Trophoblast cell (in vitro differentiated cells and primary cell): ENCODE results near the gene DPEP2NB.

Source experiments
- DNase-seq, 2 donors: peaks; one replicate each; pipeline ENCODE4 v3.0.0-alpha.2; 2016
- H2AFZ ChIP-seq: 2 replicates; pipeline ENCODE4 v1.6.1; 2013; ENCODE audit warnings: low read length, moderate library complexity, mild to moderate bottlenecking; ENCODE audit not compliant: insufficient read depth, poor library complexity
- H2AK5ac ChIP-seq: 2 replicates; pipeline ENCODE4 v1.6.1; 2013; ENCODE audit warnings: mild to moderate bottlenecking, low read length
- H2BK120ac ChIP-seq: 2 replicates; pipeline ENCODE4 v1.6.1; 2013; ENCODE audit warnings: low read length, mild to moderate bottlenecking, moderate library complexity; ENCODE audit not compliant: insufficient read depth, poor library complexity
- H2BK12ac ChIP-seq: 2 replicates; pipeline ENCODE4 v1.6.1; 2013; ENCODE audit warnings: mild to moderate bottlenecking, low read length, moderate library complexity
- H2BK5ac ChIP-seq: 2 replicates; pipeline ENCODE4 v1.6.1; 2013; ENCODE audit warnings: low read length, low read depth, moderate library complexity, mild to moderate bottlenecking; ENCODE audit not compliant: poor library complexity
- H3K14ac ChIP-seq: 2 replicates; pipeline ENCODE4 v1.6.1; 2013; ENCODE audit warnings: mild to moderate bottlenecking, low read length
- H3K18ac ChIP-seq: 2 replicates; pipeline ENCODE4 v1.6.1; 2013; ENCODE audit warnings: mild to moderate bottlenecking, low read length
- H3K23ac ChIP-seq: 2 replicates; pipeline ENCODE4 v1.6.1; 2013; ENCODE audit warnings: low read length
- H3K27ac ChIP-seq: 2 replicates; pipeline ENCODE4 v1.5.1; 2013; ENCODE audit warnings: low read depth, mild to moderate bottlenecking, inconsistent platforms, low read length, moderate library complexity
- H3K27me3 ChIP-seq: 2 replicates; pipeline ENCODE4 v1.6.1; 2013; ENCODE audit warnings: inconsistent platforms, mild to moderate bottlenecking, low read length, moderate library complexity; ENCODE audit not compliant: insufficient read depth
- H3K36me3 ChIP-seq, 2 experiments: 1 replicate in 1 of 2; 2 replicates in 1 of 2; pipeline ENCODE4 v1.6.1; 2013; ENCODE audit warnings: low read length in 2 of 2, mild to moderate bottlenecking in 2 of 2, moderate library complexity in 1 of 2; ENCODE audit not compliant: insufficient read depth in 2 of 2, control insufficient read depth in 1 of 2
- H3K4ac ChIP-seq: 2 replicates; pipeline ENCODE4 v1.6.1; 2013; ENCODE audit warnings: low read depth, mild to moderate bottlenecking, low read length, moderate library complexity
- H3K4me1 ChIP-seq, 2 experiments: 1 replicate in 1 of 2; 2 replicates in 1 of 2; pipeline ENCODE4 v1.6.1; 2013; ENCODE audit warnings: low read length in 2 of 2, mild to moderate bottlenecking in 2 of 2, moderate library complexity in 1 of 2; ENCODE audit not compliant: insufficient read depth in 2 of 2, control insufficient read depth in 1 of 2
- H3K4me2 ChIP-seq: 2 replicates; pipeline ENCODE4 v1.6.1; 2013; ENCODE audit warnings: inconsistent platforms, mild to moderate bottlenecking, low read length, moderate library complexity
- H3K4me3 ChIP-seq: 2 replicates; pipeline ENCODE4 v1.5.1; 2013; ENCODE audit warnings: mild to moderate bottlenecking, low read depth, low read length, inconsistent platforms
- H3K79me1 ChIP-seq: one replicate; pipeline ENCODE4 v1.6.1; 2013; ENCODE audit warnings: low read length
- H3K79me2 ChIP-seq: 2 replicates; pipeline ENCODE4 v1.6.1; 2013; ENCODE audit warnings: low read length, mild to moderate bottlenecking; ENCODE audit not compliant: control insufficient read depth, insufficient read depth, poor library complexity
- H3K9ac ChIP-seq: 2 replicates; pipeline ENCODE4 v1.6.1; 2013; ENCODE audit warnings: mild to moderate bottlenecking, low read length
- H3K9me3 ChIP-seq: 2 replicates; pipeline ENCODE4 v1.6.1; 2013; ENCODE audit warnings: low read depth, mild to moderate bottlenecking, control low read depth, inconsistent platforms, low read length; ENCODE audit not compliant: insufficient read depth
- H4K12ac ChIP-seq: 2 replicates; pipeline ENCODE4 v1.6.1; 2013; ENCODE audit warnings: low read depth, mild to moderate bottlenecking, low read length, moderate library complexity
- H4K8ac ChIP-seq: 2 replicates; pipeline ENCODE4 v1.6.1; 2013; ENCODE audit warnings: low read depth, mild to moderate bottlenecking, low read length, moderate library complexity
- H4K91ac ChIP-seq: one replicate; pipeline ENCODE4 v1.6.1; 2013; ENCODE audit warnings: low read depth, mild to moderate bottlenecking, low read length, moderate library complexity
- WGBS: extraction: QIAGEN DNeasy Blood & Tissue Kit; methylation state at CpG from one replicate; pipeline ENCODE4 v1.1.7; 2013; ENCODE audit warnings: missing lambda C conversion rate; ENCODE audit not compliant: insufficient read length, insufficient coverage; ENCODE audit errors: extremely low coverage; 5-methylcytosine and 5-hydroxymethylcytosine counted together

Gene DPEP2NB

GRCh38 chr16:67986949-67987348 lies 28.8 kb downstream of the DPEP2NB start:
- Histone ChIP-seq H3K23ac (no peak overlapping the region), H3K4me2 (no peak overlapping the region), H4K8ac (no peak overlapping the region), H4K12ac (no peak overlapping the region), H3K14ac (no peak overlapping the region), H3K79me1 (no peaks in the 10 kb centered on the region), H3K79me2 (no peaks in the 10 kb centered on the region), H3K9me3 (no peaks in the 10 kb centered on the region), H3K27me3 (no peaks in the 10 kb centered on the region), H3K9ac (no peak overlapping the region), H3K4me1 (peaks cover 0 to 3% of the 10 kb centered on the region in 2 experiments), H2BK120ac (no peak overlapping the region), H3K18ac (no peak overlapping the region), H4K91ac (no peak overlapping the region), H2BK12ac (no peak overlapping the region), H3K36me3 (no peaks in the 10 kb centered on the region), H2AFZ (no peak overlapping the region), H2AK5ac (no peak overlapping the region), H3K27ac (no peak overlapping the region), H3K4me3 (no peak overlapping the region), H3K4ac (no peak overlapping the region), H2BK5ac (no peak overlapping the region)
- DNase-seq, result no peak
- WGBS, result no CpG with 5 or more reads among the region's 5 CpGs

DNA sequence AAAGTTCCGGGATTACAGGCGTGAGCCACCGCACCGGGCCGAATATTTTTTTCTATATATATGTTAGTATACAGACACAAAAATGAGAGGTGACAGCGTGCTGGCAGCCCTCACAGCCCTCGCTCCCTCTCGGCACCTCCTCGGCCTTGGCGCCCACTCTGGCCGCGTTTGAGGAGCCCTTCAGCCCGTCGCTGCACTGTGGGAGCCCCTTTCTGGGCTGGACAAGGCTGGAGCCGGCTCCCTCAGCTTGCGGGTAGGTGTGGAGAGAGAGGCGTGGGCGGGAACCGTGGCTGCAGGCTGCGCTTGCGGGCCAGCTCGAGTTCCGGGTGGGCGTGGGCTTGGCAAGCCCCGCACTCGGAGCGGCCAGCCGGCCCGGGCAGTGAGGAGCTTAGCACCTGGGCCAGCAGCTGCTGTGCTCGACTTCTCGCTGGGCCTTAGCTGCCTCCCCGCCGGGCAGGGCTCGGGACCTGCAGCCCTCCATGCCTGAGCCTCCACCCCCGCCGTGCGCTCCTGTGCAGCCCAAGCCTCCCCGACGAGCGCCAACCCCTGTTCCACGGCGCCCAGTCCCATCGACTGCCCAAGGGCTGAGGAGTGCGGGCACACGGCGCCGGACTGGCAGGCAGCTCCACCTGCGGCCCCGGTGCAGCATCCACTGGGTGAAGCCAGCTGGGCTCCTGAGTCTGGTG lies 33.6 kb downstream of the DPEP2NB start:
- Histone ChIP-seq H2BK5ac (no peak overlapping the region), H3K4me1 (no peaks in the 10 kb centered on the region), H2BK12ac (no peak overlapping the region), H3K9me3 (no peaks in the 10 kb centered on the region), H3K23ac (no peak overlapping the region), H3K18ac (no peak overlapping the region), H2BK120ac (no peak overlapping the region), H2AFZ (no peak overlapping the region), H4K91ac (no peak overlapping the region), H3K79me1 (no peaks in the 10 kb centered on the region), H3K79me2 (no peaks in the 10 kb centered on the region), H3K36me3 (no peaks in the 10 kb centered on the region), H3K27ac (no peak overlapping the region), H3K4ac (no peak overlapping the region), H3K14ac (no peak overlapping the region), H4K8ac (no peak overlapping the region), H3K4me3 (no peak overlapping the region), H3K27me3 (no peaks in the 10 kb centered on the region), H3K9ac (no peak overlapping the region), H2AK5ac (no peak overlapping the region), H4K12ac (no peak overlapping the region), H3K4me2 (no peak overlapping the region)
- DNase-seq, result no peak
- no CpG with 5 or more reads among the region's 49 CpGs for WGBS

DNA sequence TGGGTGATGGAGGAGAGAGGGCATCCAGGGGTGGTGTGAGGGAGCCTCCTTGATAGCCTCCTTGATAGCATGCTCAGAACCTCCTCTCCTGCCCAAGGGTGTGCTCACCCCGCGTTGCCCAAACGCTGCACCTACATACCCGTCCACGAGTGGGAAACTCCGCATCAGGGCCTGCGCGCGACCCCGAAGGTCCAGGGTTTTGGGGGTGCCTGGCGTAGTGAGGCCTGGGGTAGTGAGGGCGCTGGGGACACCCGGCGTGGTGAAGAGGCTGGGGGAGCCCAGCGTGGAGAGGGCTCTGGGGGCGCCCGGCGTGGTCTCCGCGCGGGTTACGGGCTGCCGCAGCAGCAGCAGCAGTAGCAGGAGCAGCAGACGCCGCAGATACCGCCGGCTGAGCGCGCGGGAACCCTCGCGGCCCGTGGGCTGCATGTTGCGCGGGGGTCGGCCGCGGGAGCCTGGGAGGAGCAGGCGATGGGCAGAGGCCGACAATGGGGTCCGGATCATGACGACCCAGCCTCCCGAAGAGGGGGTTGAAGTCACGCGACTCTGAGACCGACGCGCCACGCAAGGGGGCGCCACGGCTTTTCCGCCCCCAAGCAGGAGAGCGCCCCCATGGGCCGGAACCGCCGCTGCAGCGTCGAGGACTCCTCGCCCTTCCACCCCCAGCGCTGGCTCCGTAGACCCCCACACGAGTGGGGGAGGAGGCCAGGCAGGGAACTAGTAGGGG lies 35.6 kb downstream of the DPEP2NB start, which contains the start of gene DPEP3:
Gene DPEP3 (minus strand): TSS at position 545 of the 724 bp plus-strand sequence. CDS start 119 bp downstream, at position 426.
- Histone ChIP-seq H3K14ac (no peak within 1 kb of the TSS), H3K23ac (no peak within 1 kb of the TSS), H3K4ac (no peak within 1 kb of the TSS), H3K4me3 (no peak within 1 kb of the TSS), H3K36me3 (no peaks in the 10 kb centered on the region), H3K4me2 (no peak within 1 kb of the TSS), H2BK5ac (no peak within 1 kb of the TSS), H3K27ac (no peak within 1 kb of the TSS), H4K12ac (no peak within 1 kb of the TSS), H4K91ac (no peak within 1 kb of the TSS), H3K79me1 (no peaks in the 10 kb centered on the region), H3K18ac (no peak within 1 kb of the TSS), H3K9ac (no peak within 1 kb of the TSS), H2AK5ac (no peak within 1 kb of the TSS), H3K9me3 (peaks cover 3% of the 10 kb centered on the region), H4K8ac (no peak within 1 kb of the TSS), H2BK120ac (no peak within 1 kb of the TSS), H2BK12ac (no peak within 1 kb of the TSS), H3K27me3 (no peaks in the 10 kb centered on the region), H3K79me2 (no peaks in the 10 kb centered on the region), H3K4me1 (no peaks in the 10 kb centered on the region), H2AFZ (no peak within 1 kb of the TSS)
- WGBS, result no CpG with 5 or more reads among the region's 62 CpGs
- DNase-seq, result no peak

DNA sequence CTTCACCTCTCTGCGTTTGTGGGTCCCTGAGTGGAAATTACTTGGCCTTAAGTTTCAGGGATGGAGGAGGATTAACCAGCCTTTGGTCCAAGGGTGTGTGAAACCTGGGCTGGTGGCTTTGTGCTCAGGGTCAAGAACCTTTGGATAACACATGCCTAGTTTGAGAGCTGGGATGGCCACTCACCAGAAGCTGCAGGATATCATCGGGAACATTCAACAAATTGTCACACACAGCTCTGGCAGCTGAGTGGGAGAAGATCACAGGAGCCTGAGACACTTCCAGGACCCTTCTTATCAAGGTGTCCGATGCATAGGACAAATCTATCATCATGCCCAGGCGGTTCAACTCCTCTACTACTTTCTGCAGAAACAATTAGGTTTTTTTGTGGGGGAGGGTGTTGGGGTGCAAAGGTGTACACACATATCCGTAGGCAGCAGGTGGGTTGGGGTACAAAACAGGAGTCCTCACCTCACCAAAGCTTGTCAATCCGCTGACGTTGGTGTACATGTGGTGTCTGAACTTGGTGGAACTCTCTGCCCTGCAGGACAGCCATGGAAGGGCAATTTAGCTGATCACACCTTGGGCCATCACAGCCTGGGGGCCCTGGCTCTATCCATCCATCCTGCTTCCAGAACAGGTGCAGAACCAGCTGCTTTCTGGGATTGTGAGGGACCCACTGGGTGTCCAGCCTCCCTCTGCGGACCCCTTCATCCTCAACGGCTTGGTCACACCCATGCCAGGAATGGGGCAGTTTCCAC lies 38.1 kb downstream of the DPEP2NB start:
- no peak overlapping the region for H2BK120ac ChIP-seq
- H4K12ac ChIP-seq, result no peak overlapping the region
- no peak overlapping the region for H4K91ac ChIP-seq
- no peak overlapping the region for H3K27ac ChIP-seq
- H3K4me3 ChIP-seq, result no peak overlapping the region
- H3K4ac ChIP-seq, result no peak overlapping the region
- no peaks in the 10 kb centered on the region for H3K79me1 ChIP-seq
- H3K27me3 ChIP-seq, result no peaks in the 10 kb centered on the region
- H3K18ac ChIP-seq, result no peak overlapping the region
- H3K9me3 ChIP-seq, result peaks cover 3% of the 10 kb centered on the region
- no peak overlapping the region for H4K8ac ChIP-seq
- no CpG with 5 or more reads among the region's 9 CpGs for WGBS
- no peak for DNase-seq
- no peaks in the 10 kb centered on the region for H3K36me3 ChIP-seq
- H2BK5ac ChIP-seq, result no peak overlapping the region
- H3K79me2 ChIP-seq, result no peaks in the 10 kb centered on the region
- no peak overlapping the region for H2AK5ac ChIP-seq
- no peak overlapping the region for H3K9ac ChIP-seq
- H2AFZ ChIP-seq, result no peak overlapping the region
- H2BK12ac ChIP-seq, result no peak overlapping the region
- H3K23ac ChIP-seq, result no peak overlapping the region
- H3K14ac ChIP-seq, result no peak overlapping the region
- H3K4me2 ChIP-seq, result no peak overlapping the region
- no peaks in the 10 kb centered on the region for H3K4me1 ChIP-seq
